IMR-90 (cell line): ENCODE results near the gene NET1. TPM values are rescaled to one million over a fixed set of nuclear protein-coding genes. Genes with fewer than 3 reads are reported as not detected.

Source experiments
- ATAC-seq: fragments of 200-7000 bp; cut with Tn5 transposase; 2 replicates; pipeline ENCODE4 v1.9.1; 2020; ENCODE audit warnings: low read depth, mild to moderate bottlenecking, moderate library complexity
- BruUV-seq: library from RNA; stranded (reverse); fragments of 400-500 nt; replicated peaks from 2 replicates; lab custom pipeline; 2021; lab: Mats Ljungman, UMichigan
- CTCF ChIA-PET: fragments of 300-600 bp; formaldehyde crosslinking; extraction: SDS; loops from one replicate; lab custom pipeline; 2021; ENCODE audit warnings: antibody characterized with exemption; lab: Yijun Ruan, JAX
- POLR2A ChIA-PET: fragments of 300-600 bp; sonication (Branson Sonifier 250); formaldehyde crosslinking; loops from one replicate; lab custom pipeline; 2022; ENCODE audit warnings: antibody characterized with exemption; ENCODE audit not compliant: unreplicated experiment; lab: Charles Lee
- DNase-seq: peaks from one replicate; pipeline ENCODE4 v3.0.0; 2013
- H2AFZ ChIP-seq: replicated peaks from 2 replicates; pipeline ENCODE3; 2013; ENCODE audit warnings: low read length, mild to moderate bottlenecking; ENCODE audit not compliant: poor library complexity
- H2AK5ac ChIP-seq: 2 replicates; pipeline ENCODE4 v1.6.1; 2013; ENCODE audit warnings: low read depth, low read length, inconsistent platforms
- H2AK9ac ChIP-seq: replicated peaks from 2 replicates; pipeline ENCODE3; 2013; ENCODE audit warnings: mild to moderate bottlenecking, low read depth, low read length, moderate library complexity; ENCODE audit not compliant: poor library complexity
- H2BK120ac ChIP-seq: 2 replicates; pipeline ENCODE4 v1.6.1; 2013; ENCODE audit warnings: low read depth, low read length, inconsistent platforms
- H2BK15ac ChIP-seq: 3 replicates; pipeline ENCODE4 v1.6.1; 2013; ENCODE audit warnings: low read depth, low read length, inconsistent platforms
- H2BK20ac ChIP-seq: 2 replicates; pipeline ENCODE4 v1.6.1; 2013; ENCODE audit warnings: low read depth, mild to moderate bottlenecking, inconsistent platforms, low read length, moderate library complexity
- H2BK5ac ChIP-seq: 2 replicates; pipeline ENCODE4 v1.6.1; 2013; ENCODE audit warnings: mild to moderate bottlenecking, low read depth, low read length, inconsistent platforms; ENCODE audit not compliant: poor library complexity, severe bottlenecking
- H3K14ac ChIP-seq: replicated peaks from 2 replicates; pipeline ENCODE4 v1.6.1; 2013; ENCODE audit warnings: low read depth, low read length, inconsistent platforms
- H3K18ac ChIP-seq: 2 replicates; pipeline ENCODE4 v1.6.1; 2013; ENCODE audit warnings: low read depth, low read length, control low read depth
- H3K23ac ChIP-seq: 2 replicates; pipeline ENCODE4 v1.6.1; 2013; ENCODE audit warnings: low read depth, low read length, inconsistent platforms
- H3K27ac ChIP-seq: 2 replicates; pipeline ENCODE4 v1.5.1; 2013; ENCODE audit warnings: mild to moderate bottlenecking, control low read depth, low read length; ENCODE audit not compliant: insufficient read depth
- H3K27me3 ChIP-seq: 2 replicates; pipeline ENCODE4 v1.6.1; 2013; ENCODE audit warnings: low read length; ENCODE audit not compliant: control insufficient read depth, insufficient read depth
- H3K36me3 ChIP-seq: 2 replicates; pipeline ENCODE4 v1.6.1; 2013; ENCODE audit warnings: low read length, mixed read lengths; ENCODE audit not compliant: control insufficient read depth, insufficient read depth
- H3K4ac ChIP-seq: 2 replicates; pipeline ENCODE4 v1.6.1; 2013; ENCODE audit warnings: low read depth, low read length, inconsistent platforms
- H3K4me1 ChIP-seq: 2 replicates; pipeline ENCODE4 v1.6.1; 2013; ENCODE audit warnings: low read length, mixed read lengths; ENCODE audit not compliant: control insufficient read depth, insufficient read depth
- H3K4me2 ChIP-seq: 2 replicates; pipeline ENCODE4 v1.6.1; 2013; ENCODE audit warnings: low read depth, mild to moderate bottlenecking, control low read depth, low read length, moderate library complexity
- H3K4me3 ChIP-seq: 2 replicates; pipeline ENCODE4 v1.5.1; 2013; ENCODE audit warnings: low read depth, mild to moderate bottlenecking, control low read depth, low read length, moderate library complexity; ENCODE audit not compliant: insufficient read depth
- H3K56ac ChIP-seq: 2 replicates; pipeline ENCODE4 v1.6.1; 2013; ENCODE audit warnings: low read length, inconsistent platforms; ENCODE audit not compliant: insufficient read depth; ENCODE audit errors: extremely low read depth
- H3K79me1 ChIP-seq, 2 experiments: 2 replicates each; pipeline ENCODE4 v1.6.1; 2013; ENCODE audit warnings: low read length in 2 of 2, inconsistent platforms in 1 of 2, low read depth in 1 of 2
- H3K9ac ChIP-seq: 2 replicates; pipeline ENCODE4 v1.6.1; 2013; ENCODE audit warnings: low read depth, low read length, control low read depth
- H3K9me1 ChIP-seq: 2 replicates; pipeline ENCODE4 v1.6.1; 2013; ENCODE audit warnings: low read length, inconsistent platforms; ENCODE audit not compliant: insufficient read depth
- H3K9me3 ChIP-seq: 2 replicates; pipeline ENCODE4 v1.6.1; 2013; ENCODE audit warnings: low read length; ENCODE audit not compliant: control insufficient read depth, insufficient read depth
- H4K20me1 ChIP-seq: 2 replicates; pipeline ENCODE4 v1.6.1; 2013; ENCODE audit warnings: low read length, inconsistent platforms; ENCODE audit not compliant: insufficient read depth
- H4K5ac ChIP-seq: 2 replicates; pipeline ENCODE4 v1.6.1; 2013; ENCODE audit warnings: mild to moderate bottlenecking, low read depth, low read length, control low read depth
- H4K8ac ChIP-seq, 2 experiments: 2 replicates each; pipeline ENCODE4 v1.6.1; 2013; ENCODE audit warnings: low read depth in 2 of 2, low read length in 2 of 2, control low read depth in 1 of 2, inconsistent platforms in 1 of 2
- H4K91ac ChIP-seq: 2 replicates; pipeline ENCODE4 v1.6.1; 2013; ENCODE audit warnings: low read depth, low read length, inconsistent platforms; ENCODE audit not compliant: insufficient read depth
- BHLHE40 ChIP-seq: fragments of 150-350 bp; IDR thresholded peaks from 2 replicates; pipeline ENCODE4 v1.6.1; 2016; ENCODE audit warnings: mild to moderate bottlenecking, low read depth, low read length
- CEBPB ChIP-seq: IDR thresholded peaks from 2 replicates; pipeline ENCODE4 v1.6.1; 2012; ENCODE audit warnings: low read depth, low read length, improper control_type of control experiment
- CTCF ChIP-seq: conservative IDR thresholded peaks from 2 replicates; pipeline ENCODE4 v1.5.1; 2012; ENCODE audit warnings: mild to moderate bottlenecking, low read depth, low read length, improper control_type of control experiment
- ELK1 ChIP-seq: fragments of 150-350 bp; IDR thresholded peaks from 2 replicates; pipeline ENCODE4 v1.6.1; 2016; ENCODE audit warnings: low read depth, mild to moderate bottlenecking, low read length, moderate library complexity, borderline replicate concordance
- FOS ChIP-seq: fragments of 150-350 bp; IDR thresholded peaks from 2 replicates; pipeline ENCODE4 v1.6.1; 2016; ENCODE audit warnings: low read depth, low read length
- MAFK ChIP-seq: IDR thresholded peaks from 2 replicates; pipeline ENCODE4 v1.6.1; 2012; ENCODE audit warnings: low read depth, low read length, improper control_type of control experiment
- MAZ ChIP-seq: IDR thresholded peaks from 2 replicates; pipeline ENCODE4 v1.6.1; 2012; ENCODE audit warnings: low read depth, mild to moderate bottlenecking, low read length, improper control_type of control experiment, moderate library complexity, borderline replicate concordance
- MXI1 ChIP-seq: IDR thresholded peaks from 2 replicates; pipeline ENCODE4 v1.6.1; 2012; ENCODE audit warnings: low read depth, mild to moderate bottlenecking, low read length, moderate library complexity, borderline replicate concordance
- NFE2L2 ChIP-seq: fragments of 150-350 bp; IDR thresholded peaks from 2 replicates; pipeline ENCODE4 v1.6.1; 2016; ENCODE audit warnings: low read depth, mild to moderate bottlenecking, low read length
- POLR2A ChIP-seq: IDR thresholded peaks from 2 replicates; pipeline ENCODE4 v1.6.1; 2012; ENCODE audit warnings: mild to moderate bottlenecking, low read depth, low read length
- RAD21 ChIP-seq: IDR thresholded peaks from 2 replicates; pipeline ENCODE4 v1.6.1; 2012; ENCODE audit warnings: low read length, improper control_type of control experiment
- RCOR1 ChIP-seq: IDR thresholded peaks from 2 replicates; pipeline ENCODE4 v1.6.1; 2012; ENCODE audit warnings: mild to moderate bottlenecking, low read length, improper control_type of control experiment; ENCODE audit not compliant: insufficient replicate concordance
- RFX5 ChIP-seq: IDR thresholded peaks from 2 replicates; pipeline ENCODE4 v1.8.0; 2012; ENCODE audit warnings: low read depth, mild to moderate bottlenecking, low read length, moderate library complexity
- SMC3 ChIP-seq: fragments of 150-350 bp; IDR thresholded peaks from 2 replicates; pipeline ENCODE4 v1.6.1; 2016; ENCODE audit warnings: low read depth, mild to moderate bottlenecking, antibody characterized with exemption, low read length, moderate library complexity
- WGBS, 2 experiments: methylation state at CpG; one replicate each; pipeline versions ENCODE4 v1.1.5 to v1.1.7; 2013; ENCODE audit warnings: missing lambda C conversion rate in 2 of 2; ENCODE audit not compliant: insufficient read length in 1 of 2; ENCODE audit errors: extremely low coverage in 2 of 2; 5-methylcytosine and 5-hydroxymethylcytosine counted together
- dilution Hi-C: fragments of 300-500 bp; cut with HindIII; formaldehyde crosslinking; loops from one replicate; pipeline ENCODE4 v1.14.3; 2018; ENCODE audit warnings: low sequenced_read_pairs; ENCODE audit not compliant: unreplicated experiment
- in situ Hi-C: fragments of 300-500 bp; cut with MboI; formaldehyde crosslinking; loops from 3 replicates; pipeline ENCODE4 v1.14.3; 2019; ENCODE audit warnings: low sequenced_read_pairs, inconsistent platforms, mixed read lengths
- intact Hi-C: fragments of 100-400 bp; cut with micrococcal nuclease; formaldehyde crosslinking; loops from 2 replicates; pipeline ENCODE4 v1.10.0; 2022
- polyA plus RNA-seq, 3 experiments: library from polyadenylated mRNA; depleted of rRNA; stranded (reverse); fragments of >200 nt; gene quantifications; 2 replicates each; pipeline ENCODE4 v1.2.3, GENCODE V29; 2012; ENCODE audit warnings: low replicate concordance in 1 of 3
- total RNA-seq: library from RNA; depleted of rRNA; stranded (reverse); fragments of >200 nt; gene quantifications from 2 replicates; pipeline ENCODE4 v1.2.3, GENCODE V29; 2012
- TF ChIP-seq, protein P1 (sequence below): fragments of 150-350 bp; IDR thresholded peaks from 2 replicates; pipeline ENCODE4 v1.6.1; 2017; ENCODE audit warnings: mild to moderate bottlenecking, antibody characterized with exemption, low read length, low read depth

Gene NET1
- total and polyA plus RNA-seq, 2 of the 4 experiments (the other 2 are of a cell fraction): 20.0 to 54.7 TPM

GRCh38 chr10:5385224-5385623 lies 27.1 kb upstream of the NET1 start:
- Histone ChIP-seq H3K4me3 (no peak overlapping the region), H2BK15ac (no peak overlapping the region), H3K18ac (no peak overlapping the region), H2AK5ac (no peak overlapping the region), H2AK9ac (no peak overlapping the region), H2BK20ac (no peak overlapping the region), H4K8ac (no peak overlapping the region), H4K5ac (no peak overlapping the region), H3K4me2 (no peak overlapping the region), H3K4me1 (no peaks in the 10 kb centered on the region), H3K27me3 (peaks cover 7% of the 10 kb centered on the region), H4K91ac (no peak overlapping the region), H3K23ac (no peak overlapping the region), H3K4ac (no peak overlapping the region), H2AFZ (no peak overlapping the region), H3K9me1 (no peaks in the 10 kb centered on the region), H3K14ac (no peak overlapping the region), H3K79me1 (no peaks in the 10 kb centered on the region), H3K9me3 (no peaks in the 10 kb centered on the region), H2BK120ac (no peak overlapping the region), H2BK5ac (no peak overlapping the region), H4K20me1 (no peaks in the 10 kb centered on the region), H3K36me3 (no peaks in the 10 kb centered on the region), H3K56ac (no peak overlapping the region), H3K9ac (no peak overlapping the region), H3K27ac (no peak overlapping the region)
- ChIA-PET CTCF (no interaction called here), POLR2A (no interaction called here)
- no TSS peak for BruUV-seq
- in situ Hi-C loops: loop anchor here (10.0 kb wide), 1 partner anchor 540 kb away; no protein-coding TSS in a partner anchor
- no CpG with 5 or more reads among the region's 2 CpGs for WGBS, 2 experiments
- intact Hi-C loops: loop anchor here (10.0 kb wide), 1 partner anchor 570 kb away; no protein-coding TSS in a partner anchor
- TF ChIP-seq RFX5 (no peak), NFE2L2 (no peak), BHLHE40 (no peak), RCOR1 (no peak), MXI1 (no peak), CTCF (no peak), FOS (no peak), CEBPB (no peak), RAD21 (no peak), MAZ (no peak), MAFK (no peak), ELK1 (no peak), POLR2A (no peak), SMC3 (no peak)
- TF ChIP-seq, protein P1, sequence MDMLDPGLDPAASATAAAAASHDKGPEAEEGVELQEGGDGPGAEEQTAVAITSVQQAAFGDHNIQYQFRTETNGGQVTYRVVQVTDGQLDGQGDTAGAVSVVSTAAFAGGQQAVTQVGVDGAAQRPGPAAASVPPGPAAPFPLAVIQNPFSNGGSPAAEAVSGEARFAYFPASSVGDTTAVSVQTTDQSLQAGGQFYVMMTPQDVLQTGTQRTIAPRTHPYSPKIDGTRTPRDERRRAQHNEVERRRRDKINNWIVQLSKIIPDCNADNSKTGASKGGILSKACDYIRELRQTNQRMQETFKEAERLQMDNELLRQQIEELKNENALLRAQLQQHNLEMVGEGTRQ: no peak
- dilution Hi-C loops: no loop called here
- DNase-seq (no peak), ATAC-seq (no peak)
